ENCODE measurements around the gene PDE9A. TPM values are rescaled to one million over a fixed set of nuclear protein-coding genes. Genes with fewer than 3 reads are reported as not detected.

Gene PDE9A
- total RNA-seq, 1 experiment from 2014 or later: 8.4 TPM

- DNase-seq: no peak
- POLR2A ChIA-PET (ENCODE audit: unreplicated experiment): no interaction called here
- H3F3A ChIP-seq (ENCODE audit: insufficient read depth, low read depth): no peaks in the 10 kb centered on the region
- H3K4me2 ChIP-seq: no peak overlapping the region
- no peak overlapping the region for H3K27ac ChIP-seq
- 0 out of 2 replicates have a peak, but pooled peaks cover 4% of the 10 kb centered on the region for H3K4me1 ChIP-seq (replicated peaks; ENCODE audit: insufficient read depth)
- H2AFZ ChIP-seq: no peak overlapping the region
- no peaks in the 10 kb centered on the region for H3K9me3 ChIP-seq (ENCODE audit: insufficient read depth, low read depth)
- intact Hi-C loops (cut with micrococcal nuclease; ENCODE audit: unreplicated experiment): no loop called here
- H4K20me1 ChIP-seq (ENCODE audit: insufficient read depth): no peaks in the 10 kb centered on the region
- no peaks in the 10 kb centered on the region for H3K79me2 ChIP-seq (ENCODE audit: low read depth)
- no TSS peak for BruUV-seq (replicated peaks)
- H3K4me3 ChIP-seq: no peak overlapping the region
- no peaks in the 10 kb centered on the region for H3K9me2 ChIP-seq (ENCODE audit: insufficient read depth)
- CTCF ChIA-PET: no interaction called here
- no peaks in the 10 kb centered on the region for H3K27me3 ChIP-seq (ENCODE audit: insufficient read depth, low read depth)
- H3K36me3 ChIP-seq (ENCODE audit: low read depth): no peaks in the 10 kb centered on the region
- no peak for TF ChIP-seq CTCF (conservative IDR thresholded peaks at IDR 0.05)
- TF ChIP-seq EZH2 (IDR thresholded peaks at IDR 0.05; ENCODE audit: low read depth): no peak
These were observed 85.9 kb downstream of the PDE9A start for GRCh38 chr21:42739061-42739931.

GRCh38 chr21:42740405-42740909 is 87.0 kb downstream of the PDE9A start:
- no peak for DNase-seq
- Histone ChIP-seq H3K4me1 (replicated peaks; ENCODE audit: insufficient read depth) (no peaks in the 10 kb centered on the region), H3K9me2 (ENCODE audit: insufficient read depth) (no peaks in the 10 kb centered on the region), H3K4me2 (no peak overlapping the region), H2AFZ (no peak overlapping the region), H3F3A (ENCODE audit: insufficient read depth, low read depth) (no peaks in the 10 kb centered on the region), H4K20me1 (ENCODE audit: insufficient read depth) (no peaks in the 10 kb centered on the region), H3K27ac (no peak overlapping the region), H3K27me3 (ENCODE audit: insufficient read depth, low read depth) (no peaks in the 10 kb centered on the region), H3K4me3 (no peak overlapping the region), H3K9me3 (ENCODE audit: insufficient read depth, low read depth) (no peaks in the 10 kb centered on the region), H3K36me3 (ENCODE audit: low read depth) (no peaks in the 10 kb centered on the region), H3K79me2 (ENCODE audit: low read depth) (no peaks in the 10 kb centered on the region)
- intact Hi-C loops (cut with micrococcal nuclease; ENCODE audit: unreplicated experiment): no loop called here
- no TSS peak for BruUV-seq (replicated peaks)
- ChIA-PET POLR2A (ENCODE audit: unreplicated experiment) (no interaction called here), CTCF (no interaction called here)
- no peak for TF ChIP-seq CTCF (conservative IDR thresholded peaks at IDR 0.05)
- no peak for TF ChIP-seq EZH2 (IDR thresholded peaks at IDR 0.05; ENCODE audit: low read depth)

- no peaks in the 10 kb centered on the region for H3K9me3 ChIP-seq (ENCODE audit: insufficient read depth, low read depth)
- DNase-seq: no peak
- H3K79me2 ChIP-seq (ENCODE audit: low read depth): no peaks in the 10 kb centered on the region
- no peaks in the 10 kb centered on the region for H3K4me1 ChIP-seq (replicated peaks; ENCODE audit: insufficient read depth)
- POLR2A ChIA-PET (ENCODE audit: unreplicated experiment): no interaction called here
- H3K4me3 ChIP-seq: no peak overlapping the region
- TF ChIP-seq CTCF (conservative IDR thresholded peaks at IDR 0.05) (no peak), EZH2 (IDR thresholded peaks at IDR 0.05; ENCODE audit: low read depth) (no peak)
- CTCF ChIA-PET: no interaction called here
- H4K20me1 ChIP-seq (ENCODE audit: insufficient read depth): no peaks in the 10 kb centered on the region
- no peak overlapping the region for H2AFZ ChIP-seq
- no peak overlapping the region for H3K4me2 ChIP-seq
- H3F3A ChIP-seq (ENCODE audit: insufficient read depth, low read depth): no peaks in the 10 kb centered on the region
- H3K9me2 ChIP-seq (ENCODE audit: insufficient read depth): no peaks in the 10 kb centered on the region
- BruUV-seq (replicated peaks): no TSS peak
- H3K27me3 ChIP-seq (ENCODE audit: insufficient read depth, low read depth): no peaks in the 10 kb centered on the region
- intact Hi-C loops (cut with micrococcal nuclease; ENCODE audit: unreplicated experiment): no loop called here
- H3K27ac ChIP-seq: no peak overlapping the region
- no peaks in the 10 kb centered on the region for H3K36me3 ChIP-seq (ENCODE audit: low read depth)
These were observed 87.6 kb downstream of the PDE9A start for GRCh38 chr21:42741066-42741465.
